Stimulated activated CD8-positive, alpha-beta memory T cell treated with anti-CD3 and anti-CD28 coated beads, Interleukin-7, amount 100 ng/mL, for 4 hours (primary cell): ENCODE results near the gene USP30.
A peak's percentile ranks its signal among the peaks of the same experiment; 100 is the strongest.
"Not testable (repeated sequence)": the region's sequence is repeated elsewhere in the genome, so short reads cannot be mapped to it uniquely, and the experiment has no call there.

ENCODE experiments used
- DNase-seq, 2 donors: peaks; one replicate each; pipeline ENCODE4 v3.0.0-alpha.2; 2020; ENCODE audit warnings: low read depth in 2 of 2

USP30 gene

DNA sequence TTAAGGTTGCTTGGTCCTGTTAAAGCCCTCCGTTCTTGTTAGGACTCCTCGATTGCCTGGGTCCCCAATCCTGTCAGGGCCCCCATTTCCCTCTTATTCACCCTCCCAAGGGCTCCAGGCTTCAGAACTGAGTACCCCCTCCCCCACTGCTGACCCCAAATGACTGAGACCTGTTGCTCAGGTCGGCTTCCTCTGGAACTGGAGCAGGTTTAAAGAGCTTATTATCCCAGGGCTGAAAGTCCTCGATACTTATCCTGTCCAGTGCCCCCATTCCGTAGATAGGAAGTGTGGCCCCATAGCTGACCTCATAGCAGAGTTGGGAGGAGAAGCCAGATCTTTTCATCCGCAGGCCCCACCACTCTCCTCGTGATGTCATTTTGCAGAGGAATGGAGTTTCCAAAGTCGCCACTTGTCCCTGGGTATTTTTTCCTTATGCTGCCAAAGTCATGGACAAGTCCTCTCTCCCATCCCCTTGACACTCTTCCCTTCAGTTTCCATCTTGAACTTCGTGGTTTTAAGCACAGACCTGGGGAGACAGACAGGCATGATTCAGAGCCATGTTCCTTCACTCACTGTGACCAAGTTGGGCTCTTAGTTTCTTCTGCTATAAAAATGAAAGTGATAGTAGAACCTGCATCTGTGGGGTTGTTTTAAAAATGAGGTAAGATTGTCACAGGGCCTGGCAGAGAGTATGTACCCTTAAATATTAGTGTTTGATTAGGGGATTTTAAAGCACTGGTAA lies 1.2 kb downstream of the USP30 start:
- DNase-seq, result no peak

DNA sequence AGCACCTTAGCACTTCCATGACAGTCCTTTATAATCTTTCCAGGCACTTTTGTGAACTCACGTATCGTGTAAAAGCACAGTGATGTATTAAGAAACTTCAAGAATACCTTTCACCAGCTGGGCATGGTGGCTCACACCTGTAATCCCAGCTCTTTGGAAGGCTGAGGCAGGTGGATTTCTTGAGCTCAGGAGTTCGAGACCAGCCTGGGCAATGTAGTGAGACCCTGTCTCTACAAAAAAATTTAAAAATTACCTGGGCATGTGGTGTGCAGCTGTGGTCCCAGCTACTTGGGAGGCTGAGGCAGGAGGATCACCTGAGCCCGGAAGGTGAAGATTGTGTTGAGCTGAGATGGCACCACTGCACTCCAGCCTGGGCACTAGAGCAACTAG lies 1.7 kb downstream of the USP30 start:
- not testable (repeated sequence) for DNase-seq

GRCh38 chr12:109054520-109054919 lies 2.1 kb downstream of the USP30 start:
- no peak for DNase-seq

GRCh38 chr12:109056891-109057290 lies 4.5 kb downstream of the USP30 start:
- DNase-seq, result no peak

DNA sequence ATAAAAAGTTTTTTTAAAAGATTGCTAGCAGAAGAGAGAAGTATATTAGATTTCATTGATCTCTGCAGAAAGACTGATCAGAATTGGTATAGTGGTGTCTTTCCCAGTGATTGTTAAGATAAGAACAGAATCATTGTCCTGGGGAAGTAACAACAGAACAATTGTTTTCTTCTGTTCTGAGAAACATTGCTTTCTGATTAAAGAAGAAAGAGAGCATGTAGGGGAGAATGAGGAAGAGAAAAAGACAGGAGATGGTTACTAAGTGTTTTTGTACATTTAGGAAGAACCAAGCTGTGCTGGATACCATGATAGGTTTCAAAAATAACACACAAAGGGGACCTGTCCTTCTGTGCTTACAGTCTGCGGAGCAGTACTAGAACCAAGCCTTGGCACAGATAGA lies 5.0 kb downstream of the USP30 start:
- DNase-seq, result no peak

GRCh38 chr12:109058773-109059172 lies 6.4 kb downstream of the USP30 start:
- no peak for DNase-seq

GRCh38 chr12:109064143-109064542 lies 11.8 kb downstream of the USP30 start:
- DNase-seq, result no peak

DNA sequence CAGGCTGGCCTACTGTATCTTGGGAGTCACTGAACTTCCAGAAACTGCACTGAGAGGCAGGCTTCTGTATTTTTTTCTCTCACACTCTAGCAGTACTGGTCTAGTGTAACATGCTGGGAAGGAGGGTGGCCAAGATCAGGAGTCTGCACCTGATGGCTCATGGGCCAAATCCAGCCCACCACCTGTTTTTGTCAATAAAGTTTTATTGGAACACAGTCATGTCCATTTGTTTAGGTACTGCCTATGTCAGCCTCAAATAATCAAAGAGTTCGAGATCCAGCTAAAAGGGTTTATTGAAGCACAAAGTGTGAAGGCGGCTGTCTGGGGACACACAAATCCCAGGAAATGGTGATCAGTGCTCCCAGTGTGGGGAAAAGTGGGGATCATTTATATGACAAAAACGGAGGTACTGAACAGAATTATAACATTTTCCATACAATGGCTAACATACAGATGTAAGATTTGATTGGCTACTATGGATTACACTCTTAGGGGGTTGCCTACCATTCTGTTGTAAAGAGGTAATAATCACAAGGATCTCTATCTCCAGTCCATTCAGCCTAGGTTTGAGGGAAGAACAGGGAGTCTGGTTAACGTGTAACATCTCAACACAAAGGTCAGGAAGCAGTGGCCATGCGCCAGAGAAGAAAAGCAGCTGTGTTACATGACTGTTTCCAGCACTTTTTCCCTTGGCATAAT lies 12.9 kb downstream of the USP30 start:
- DNase-seq, result no peak

DNA sequence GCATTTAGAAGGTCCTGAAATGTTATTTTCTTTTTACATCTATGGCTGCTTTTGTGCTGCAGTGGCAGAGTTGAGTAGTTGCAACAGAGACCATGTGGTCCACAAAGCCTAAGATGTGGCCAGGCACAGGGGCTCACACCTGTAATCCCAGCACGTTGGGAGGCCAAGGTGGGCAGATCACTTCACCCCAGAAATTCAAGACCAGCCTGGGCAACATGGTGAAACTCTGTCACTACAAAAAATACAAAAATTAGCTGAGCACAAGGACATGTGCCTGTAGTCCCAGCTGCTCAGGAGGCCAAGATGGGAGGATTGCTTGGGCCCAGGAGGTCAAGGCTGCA lies 13.4 kb downstream of the USP30 start:
- no peak for DNase-seq

DNA sequence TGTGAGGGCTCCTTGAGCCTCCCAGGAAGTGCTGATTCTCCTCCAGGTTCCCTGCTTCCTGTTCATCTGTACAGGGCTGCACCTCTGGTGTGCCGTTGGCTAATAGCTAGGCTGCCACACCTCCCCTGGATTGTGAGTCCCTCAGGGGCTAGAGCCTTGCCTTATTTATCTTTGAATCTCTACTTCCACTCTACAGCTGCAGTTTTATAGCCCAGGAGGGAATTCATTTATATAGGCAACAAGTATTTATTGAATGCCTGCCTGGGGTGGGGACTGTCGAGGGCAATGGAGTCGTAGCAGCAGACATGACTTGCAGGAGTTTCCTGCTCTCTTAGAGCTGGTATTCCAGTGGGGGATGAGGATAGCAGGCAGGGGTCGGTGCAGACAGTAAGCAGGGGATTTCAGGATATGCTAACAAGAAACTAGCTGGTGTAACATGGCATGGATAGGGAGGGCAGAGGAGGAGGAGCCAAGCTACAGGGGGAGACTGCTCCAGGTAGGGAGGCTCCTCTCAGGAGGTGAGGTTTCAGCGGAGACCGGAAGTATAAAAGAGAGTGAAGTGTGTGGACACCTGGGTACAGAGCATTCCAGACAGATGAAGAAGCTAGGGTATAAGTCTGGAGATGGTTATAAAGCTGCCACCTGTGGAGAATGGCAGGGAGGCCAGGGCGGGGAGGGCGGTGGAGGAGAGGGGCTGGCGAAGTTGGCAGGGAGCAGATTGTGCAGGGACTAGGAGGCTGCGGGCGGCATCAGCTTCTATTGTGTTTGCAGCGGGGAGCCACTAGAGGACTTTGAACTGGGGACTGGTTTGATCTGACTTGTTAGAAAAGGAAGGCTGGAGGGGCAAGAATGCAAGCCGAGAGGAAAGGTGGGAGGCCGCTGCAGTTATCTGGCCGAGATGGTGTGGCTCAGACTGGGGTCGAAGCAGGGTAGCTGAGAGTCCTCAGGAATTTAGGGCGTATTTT lies 17.2 kb downstream of the USP30 start:
- DNase-seq, result no peak

- no peak for DNase-seq
Measured at GRCh38 chr12:109074866-109075265, 22.5 kb downstream of the USP30 start.

DNA sequence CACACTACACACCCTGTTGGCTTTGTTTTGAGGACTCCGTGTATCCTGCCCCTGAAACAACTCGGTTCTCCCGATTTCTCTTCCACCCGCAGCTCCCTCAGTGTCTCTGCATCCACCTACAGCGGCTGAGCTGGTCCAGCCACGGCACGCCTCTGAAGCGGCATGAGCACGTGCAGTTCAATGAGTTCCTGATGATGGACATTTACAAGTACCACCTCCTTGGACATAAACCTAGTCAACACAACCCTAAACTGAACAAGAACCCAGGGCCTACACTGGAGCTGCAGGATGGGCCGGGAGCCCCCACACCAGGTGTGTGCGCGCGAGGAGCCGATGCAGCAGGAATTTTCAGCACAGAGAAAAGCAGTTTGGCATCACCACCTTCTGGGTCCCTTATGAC lies 30.4 kb downstream of the USP30 start:
- DNase-seq, result no peak

DNA sequence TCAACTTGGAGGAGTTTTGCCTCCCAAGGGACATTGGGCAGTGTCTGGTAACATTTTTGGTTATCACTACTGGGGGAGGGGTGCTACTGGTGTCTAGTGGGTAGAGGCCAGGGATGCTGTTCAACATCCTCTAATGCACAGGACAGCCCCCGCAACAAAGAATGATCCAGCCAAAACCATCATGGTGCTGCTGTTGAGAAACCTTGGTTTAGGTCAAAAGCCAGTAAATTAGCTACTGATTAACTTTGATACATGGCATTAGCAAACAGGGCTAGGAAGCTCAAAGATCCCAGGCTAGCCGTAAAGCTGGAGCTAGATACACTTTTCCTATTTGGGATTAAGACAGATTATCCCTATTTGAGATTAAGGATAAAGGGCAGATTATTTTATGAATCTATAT lies 32.0 kb downstream of the USP30 start:
- DNase-seq, result no peak

GRCh38 chr12:109085590-109085989 lies 33.2 kb downstream of the USP30 start:
- DNase-seq, result no peak

- DNase-seq, result no peak
Measured at GRCh38 chr12:109087250-109087649, 34.9 kb downstream of the USP30 start.

DNA sequence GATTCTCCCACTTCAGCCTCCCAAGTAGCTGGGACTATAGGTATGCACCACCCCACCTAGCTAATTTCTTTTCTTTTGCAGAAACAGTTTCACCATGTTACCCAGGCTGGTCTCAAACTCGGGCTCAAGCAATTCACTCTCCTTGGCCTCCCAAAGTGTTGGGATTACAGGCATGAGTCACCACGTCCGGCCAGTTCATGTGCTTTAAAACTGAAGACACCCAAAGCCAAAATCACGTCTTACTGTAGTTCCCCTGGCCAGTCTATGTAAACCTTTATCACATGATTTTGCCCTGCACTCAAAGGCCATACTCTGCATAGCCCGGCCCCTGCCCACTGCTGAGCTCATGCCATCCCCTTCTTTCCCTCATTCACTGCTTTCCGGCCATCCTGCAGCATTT lies 36.4 kb downstream of the USP30 start:
- no peak for DNase-seq

- DNase-seq, result no peak
Measured at GRCh38 chr12:109089683-109090082, 37.3 kb downstream of the USP30 start.

DNA sequence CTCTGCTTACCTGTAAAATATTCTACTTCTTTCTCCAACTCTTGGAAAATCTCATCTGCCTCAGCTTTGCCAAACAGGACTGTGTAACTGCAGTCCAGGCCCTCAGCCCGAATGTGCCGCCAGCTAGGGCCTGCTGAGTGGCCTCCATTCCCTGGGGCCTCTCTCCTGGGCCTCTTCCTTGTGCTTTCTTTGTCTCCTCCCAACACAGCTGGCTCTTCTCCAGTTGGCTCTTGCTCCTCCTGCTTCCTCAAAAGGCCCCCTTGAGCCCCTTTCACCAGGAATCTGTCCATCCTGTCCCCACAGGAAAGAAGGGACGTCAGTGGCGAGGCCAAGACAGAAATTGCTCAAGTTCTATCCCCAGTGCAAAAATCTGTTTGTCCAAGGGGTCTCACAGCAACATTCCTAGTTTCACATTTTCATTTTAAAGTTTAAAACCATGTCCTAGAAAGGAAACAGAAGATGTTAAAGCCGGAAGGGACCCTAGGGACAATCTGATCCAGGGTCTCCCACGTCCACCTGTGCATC lies 40.2 kb downstream of the USP30 start:
- DNase-seq, result no peak

DNA sequence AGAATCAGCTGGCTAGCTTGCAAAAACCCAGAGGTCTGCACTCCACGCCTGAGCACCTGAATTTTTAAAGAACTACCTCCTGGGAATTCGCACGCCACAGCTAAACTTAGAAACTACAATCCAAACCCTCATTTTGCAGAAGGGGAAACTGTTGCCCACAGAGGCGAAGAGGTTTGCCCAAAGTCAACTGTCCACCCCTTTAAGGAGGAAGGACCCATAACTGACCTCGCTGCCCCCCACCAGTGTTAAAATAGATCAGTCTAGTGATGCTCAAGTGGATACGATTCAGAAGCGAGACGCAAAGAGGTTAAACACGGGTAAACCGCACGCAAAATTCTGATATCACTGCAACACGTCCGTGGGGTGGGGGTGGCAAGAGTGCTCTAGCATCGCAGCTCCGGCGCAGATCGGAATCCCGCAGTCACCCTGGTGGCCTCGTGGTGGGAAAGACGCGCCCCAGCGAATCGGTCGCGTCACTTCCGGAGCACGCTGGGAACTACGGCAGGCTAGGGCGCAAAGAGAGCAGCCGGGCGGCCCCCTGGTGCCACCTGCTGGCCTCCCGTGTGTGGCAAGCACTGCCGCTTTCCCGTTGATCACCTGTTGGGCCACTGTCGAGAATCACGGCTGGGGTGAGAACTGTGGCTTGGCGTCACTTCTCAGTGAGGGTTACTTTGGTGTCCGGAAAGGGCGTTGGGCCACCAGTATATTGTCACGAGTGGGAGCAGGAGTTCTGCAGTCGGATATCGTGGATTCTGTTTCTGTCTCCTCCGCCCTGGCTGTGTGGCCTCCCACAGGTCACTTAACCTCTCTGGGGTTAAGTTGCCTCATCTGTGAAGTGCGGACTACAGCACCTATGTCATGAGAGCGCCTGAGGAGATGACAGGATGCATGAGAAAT lies 40.9 kb downstream of the USP30 start, which contains the start of gene ALKBH2:
Gene ALKBH2 (minus strand): TSS at position 451 of the 897 bp plus-strand sequence. CDS start 686 bp downstream, outside the sequence.
- DNase-seq, result peak; percentile 93 to 94

DNA sequence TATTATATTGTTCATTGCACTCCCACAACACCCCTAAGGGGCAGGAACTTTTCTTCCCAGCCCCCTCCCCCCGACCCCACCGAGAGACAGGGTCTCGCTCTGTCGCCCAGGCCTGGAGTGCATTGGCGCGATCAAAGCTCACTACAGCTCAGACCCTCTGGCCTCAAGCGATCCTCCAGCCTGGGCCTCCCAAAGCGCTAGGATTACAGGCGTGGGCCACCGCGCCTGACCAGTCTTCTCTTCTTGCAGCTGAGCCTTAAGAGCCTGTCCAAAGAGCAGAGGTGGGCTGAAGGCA lies 44.7 kb downstream of the USP30 start:
- DNase-seq, result no peak
